Inflammatory macrophage (primary cell): ENCODE measurements around the gene SHB.

Source experiments
- DNase-seq, 2 donors: peaks; one replicate each; pipeline ENCODE4 v3.0.0-alpha.2; 2020 to 2022

Gene SHB

GRCh38 chr9:37988602-37989001, 80.4 kb downstream of the SHB start:
- no peak for DNase-seq

GRCh38 chr9:37988041-37988440, 81.0 kb downstream of the SHB start:
- DNase-seq, result no peak

GRCh38 chr9:37987467-37987981, 81.5 kb downstream of the SHB start:
- DNase-seq, result no peak

GRCh38 chr9:37986771-37987258, 82.2 kb downstream of the SHB start:
- DNase-seq, result no peak

GRCh38 chr9:37986001-37986400, 83.0 kb downstream of the SHB start:
- DNase-seq, result no peak

- no peak for DNase-seq
These were observed 84.1 kb downstream of the SHB start for GRCh38 chr9:37984672-37985611.

DNA sequence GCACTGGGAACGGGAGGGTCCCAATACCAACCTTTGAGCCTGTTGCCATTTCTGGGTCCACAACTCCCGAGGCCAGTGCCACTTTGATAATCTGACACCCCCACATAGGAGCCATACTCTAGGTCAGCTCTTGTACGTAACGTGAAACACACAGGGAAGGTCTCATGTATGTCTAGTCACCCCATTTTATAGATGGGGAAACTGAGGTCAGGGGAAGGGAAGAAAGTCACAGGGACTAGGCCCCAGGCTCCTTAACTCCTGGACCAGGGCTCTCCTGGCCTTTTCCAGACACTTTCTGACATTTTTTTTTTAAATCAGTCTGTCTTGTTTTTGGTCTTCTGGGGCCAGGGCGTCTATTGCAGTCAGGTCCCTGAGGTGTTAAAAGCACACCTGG, 84.8 kb downstream of the SHB start:
- no peak for DNase-seq

DNA sequence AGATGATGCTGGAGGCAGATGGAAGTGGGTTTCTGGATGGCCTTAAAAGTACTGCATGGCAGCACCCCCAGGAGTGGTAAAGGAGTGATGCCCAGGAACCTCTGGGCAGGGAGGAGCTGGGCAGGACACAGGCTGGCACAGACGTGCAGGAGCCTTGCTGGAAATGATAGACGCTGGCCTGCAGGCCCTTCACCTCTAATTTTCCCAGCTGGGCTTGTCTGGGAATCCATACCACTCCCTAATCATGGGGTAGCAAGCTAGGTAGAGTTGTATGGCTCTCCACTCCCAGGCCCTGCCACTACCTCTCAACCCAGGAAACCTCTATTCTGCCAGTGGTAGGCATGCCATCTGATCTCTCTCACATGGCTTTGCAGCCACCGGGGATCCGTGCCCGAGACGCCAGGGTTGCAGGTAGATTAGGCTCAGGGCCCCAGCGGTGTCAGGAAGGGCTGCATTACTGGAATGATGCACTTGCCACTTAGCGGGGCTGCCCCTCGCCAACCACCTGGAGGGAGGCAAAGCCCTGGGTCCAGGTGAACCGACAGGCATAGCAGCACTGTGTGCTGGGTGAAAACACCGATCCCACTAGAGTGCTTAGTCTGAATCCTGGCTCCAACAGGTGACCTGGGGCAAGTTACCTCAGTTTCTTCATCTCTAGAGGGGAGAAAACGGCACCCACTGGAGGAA, 85.5 kb downstream of the SHB start:
- DNase-seq, result no peak

GRCh38 chr9:37979844-37980243, 89.2 kb downstream of the SHB start:
- DNase-seq, result no peak

DNA sequence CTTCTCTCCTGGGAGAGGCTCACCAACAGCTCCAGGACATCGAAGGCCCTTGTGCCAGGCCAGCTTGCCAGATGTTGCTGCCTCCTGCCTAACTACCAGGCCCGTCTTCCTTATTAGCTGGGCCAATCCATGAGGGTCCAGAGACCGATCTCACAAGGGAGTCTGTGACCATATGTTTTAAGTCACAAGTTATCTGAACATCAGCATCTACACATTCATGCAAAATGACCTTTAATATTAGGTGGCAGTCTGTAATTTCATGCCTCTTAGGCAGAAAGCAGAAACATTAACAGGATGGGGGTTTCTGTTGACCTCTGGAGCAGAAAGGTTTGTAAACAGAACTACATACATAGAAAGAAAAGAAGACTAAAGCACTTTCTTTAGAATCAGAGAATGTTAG, 90.0 kb downstream of the SHB start:
- DNase-seq, result no peak

DNA sequence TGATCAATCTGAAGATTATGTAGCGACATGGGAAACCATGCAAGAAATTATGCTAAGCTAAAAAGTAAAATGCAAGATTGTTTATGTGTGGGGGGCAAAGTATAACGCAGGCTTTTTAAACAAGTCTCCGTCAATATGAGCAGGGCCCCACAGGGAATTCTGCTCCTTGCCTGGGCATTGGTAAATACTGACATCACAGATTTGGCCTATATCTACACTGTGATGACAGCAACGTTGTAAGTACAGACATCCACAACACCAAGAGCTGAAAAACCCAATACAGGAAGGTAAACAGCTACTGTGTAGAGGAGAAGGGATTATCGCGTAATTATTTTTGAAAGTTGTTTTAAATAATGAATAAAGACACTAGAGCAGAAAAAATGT, 90.6 kb downstream of the SHB start:
- no peak for DNase-seq

GRCh38 chr9:37977851-37978480, 91.1 kb downstream of the SHB start:
- DNase-seq, result no peak

- DNase-seq, result peak in 1 of 2 donors; percentile 9
These were observed 92.1 kb downstream of the SHB start for GRCh38 chr9:37976714-37977477.

- no peak for DNase-seq
These were observed 93.4 kb downstream of the SHB start for GRCh38 chr9:37975639-37976038.

GRCh38 chr9:37974506-37975173, 94.4 kb downstream of the SHB start:
- DNase-seq, result no peak

- no peak for DNase-seq
These were observed 96.6 kb downstream of the SHB start for GRCh38 chr9:37972351-37972848.

DNA sequence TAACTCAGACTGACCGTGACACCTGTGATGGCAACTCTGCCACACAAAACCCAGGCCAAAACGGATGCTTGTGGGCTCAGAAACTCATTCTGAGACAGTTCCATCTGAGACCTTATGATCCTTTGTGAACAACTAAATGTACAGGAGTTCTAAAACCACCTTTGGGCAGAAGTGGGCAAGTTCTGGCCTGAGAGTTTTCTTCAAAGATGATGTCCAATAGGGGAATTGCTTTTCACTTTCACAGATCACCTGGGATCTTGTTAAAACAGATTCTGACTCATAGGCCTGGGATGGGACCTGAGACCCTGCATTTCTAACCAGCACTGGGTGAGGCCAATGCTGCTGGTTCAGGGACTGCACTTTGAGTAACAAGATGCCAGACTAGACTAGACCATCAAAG, 97.3 kb downstream of the SHB start:
- DNase-seq, result no peak

GRCh38 chr9:37971108-37971459, 97.9 kb downstream of the SHB start:
- DNase-seq, result no peak

GRCh38 chr9:37970301-37971107, 98.5 kb downstream of the SHB start:
- no peak for DNase-seq

DNA sequence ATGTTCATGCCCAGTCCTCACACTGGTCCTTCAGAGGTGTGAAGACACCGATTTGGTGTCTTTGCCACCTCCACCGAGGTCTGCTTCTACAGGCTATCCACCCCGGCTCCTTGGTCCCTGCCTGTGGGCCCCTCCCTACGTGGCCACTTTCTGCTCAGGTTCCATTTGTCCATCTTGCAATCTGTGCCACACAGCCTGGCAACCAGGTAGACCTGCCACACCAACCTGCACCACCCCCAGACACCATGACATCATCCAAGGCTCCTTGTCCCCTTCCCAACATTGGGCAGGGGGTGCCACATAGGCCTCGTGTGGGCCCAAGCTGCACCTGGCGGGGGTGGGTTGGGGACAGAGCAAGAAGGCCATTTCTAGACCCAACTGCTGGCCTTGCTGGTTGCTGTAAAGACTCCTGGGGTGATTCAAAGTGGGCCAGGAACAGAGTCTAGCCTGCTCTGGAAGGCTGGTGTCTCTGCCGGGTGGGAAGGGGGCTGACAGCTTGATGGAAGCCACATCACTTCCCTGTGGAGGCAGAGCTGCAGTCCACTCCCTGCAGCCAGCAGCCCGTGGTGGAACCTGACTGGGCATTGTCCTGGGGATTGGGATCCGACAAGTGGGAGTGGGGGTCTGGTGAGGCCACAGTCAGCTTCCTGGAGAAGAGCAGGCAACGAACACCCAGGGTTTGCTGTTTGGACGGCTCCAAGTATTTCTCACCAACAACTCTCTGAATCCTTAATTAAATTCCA, 99.3 kb downstream of the SHB start:
- DNase-seq, result no peak
